CD4-positive, alpha-beta T cell treated with Interleukin-15 for 4 hours (primary cell): ENCODE measurements around the gene BCAN.
A peak's percentile ranks its signal among the peaks of the same experiment; 100 is the strongest.

Experiments used
- DNase-seq: peaks from one replicate; pipeline ENCODE4 v3.0.0-alpha.2; 2020; ENCODE audit warnings: low spot score

Gene BCAN

DNA sequence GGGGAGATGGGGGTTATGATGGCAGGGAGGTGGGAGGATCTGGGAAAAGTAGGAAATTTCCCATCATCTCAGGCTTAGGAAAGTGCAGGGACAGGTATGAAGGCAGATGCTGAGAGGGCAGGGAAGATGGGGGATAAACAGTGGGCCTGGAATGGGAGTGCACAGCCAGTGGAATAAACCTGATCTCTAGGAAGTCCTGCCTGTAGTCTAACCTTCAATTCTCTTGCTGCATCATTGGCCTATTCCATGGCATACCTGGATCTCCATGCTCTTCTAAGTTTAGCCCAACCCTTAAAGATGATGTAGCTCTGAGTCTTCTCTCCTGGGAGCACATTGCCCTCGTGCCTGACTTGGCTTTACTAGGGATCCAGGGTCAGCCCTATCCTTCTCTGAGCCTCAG lies 2.7 kb downstream of the BCAN start:
- DNase-seq, result no peak

- DNase-seq, result no peak
Measured at GRCh38 chr1:156645056-156645455, 3.1 kb downstream of the BCAN start.

DNA sequence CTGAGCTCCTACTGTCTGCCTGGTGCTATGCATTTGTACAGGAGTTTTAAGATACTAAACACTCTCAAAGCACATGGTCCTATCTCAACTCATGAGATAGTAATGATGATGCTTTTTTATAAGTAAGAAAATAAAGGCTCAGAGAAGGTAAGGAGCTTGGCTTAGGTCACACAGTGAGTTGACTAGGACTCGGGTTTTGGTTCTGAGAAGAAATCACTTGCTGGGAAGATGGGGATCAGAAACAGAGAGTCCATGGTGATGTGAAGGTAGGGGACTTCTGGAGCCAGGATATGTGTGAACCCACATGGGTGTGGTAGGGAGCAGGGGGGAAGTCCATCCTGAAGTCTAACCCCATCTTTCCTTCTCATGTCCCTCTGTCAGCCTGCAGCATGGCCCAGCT lies 3.7 kb downstream of the BCAN start:
- DNase-seq, result no peak

DNA sequence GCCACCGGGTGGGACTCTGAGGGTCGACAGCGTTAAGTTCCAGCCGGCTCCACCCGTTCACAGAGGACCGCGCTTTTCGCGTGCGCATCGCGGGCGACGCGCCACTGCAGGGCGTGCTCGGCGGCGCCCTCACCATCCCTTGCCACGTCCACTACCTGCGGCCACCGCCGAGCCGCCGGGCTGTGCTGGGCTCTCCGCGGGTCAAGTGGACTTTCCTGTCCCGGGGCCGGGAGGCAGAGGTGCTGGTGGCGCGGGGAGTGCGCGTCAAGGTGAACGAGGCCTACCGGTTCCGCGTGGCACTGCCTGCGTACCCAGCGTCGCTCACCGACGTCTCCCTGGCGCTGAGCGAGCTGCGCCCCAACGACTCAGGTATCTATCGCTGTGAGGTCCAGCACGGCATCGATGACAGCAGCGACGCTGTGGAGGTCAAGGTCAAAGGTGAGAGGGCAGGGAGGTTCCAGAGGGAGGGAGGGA lies 4.9 kb downstream of the BCAN start:
- no peak for DNase-seq

DNA sequence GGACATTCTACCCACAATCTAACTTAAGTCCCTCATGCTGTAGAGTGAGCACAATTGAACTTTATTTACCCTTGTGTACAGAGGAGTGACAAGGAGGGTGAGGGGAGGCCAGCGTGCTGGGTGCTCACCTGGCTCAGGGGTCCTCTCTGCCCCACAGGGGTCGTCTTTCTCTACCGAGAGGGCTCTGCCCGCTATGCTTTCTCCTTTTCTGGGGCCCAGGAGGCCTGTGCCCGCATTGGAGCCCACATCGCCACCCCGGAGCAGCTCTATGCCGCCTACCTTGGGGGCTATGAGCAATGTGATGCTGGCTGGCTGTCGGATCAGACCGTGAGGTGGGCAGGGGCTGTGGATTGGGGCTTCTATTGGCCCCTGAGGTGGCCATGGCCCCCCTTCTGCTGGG lies 5.4 kb downstream of the BCAN start:
- DNase-seq, result no peak

DNA sequence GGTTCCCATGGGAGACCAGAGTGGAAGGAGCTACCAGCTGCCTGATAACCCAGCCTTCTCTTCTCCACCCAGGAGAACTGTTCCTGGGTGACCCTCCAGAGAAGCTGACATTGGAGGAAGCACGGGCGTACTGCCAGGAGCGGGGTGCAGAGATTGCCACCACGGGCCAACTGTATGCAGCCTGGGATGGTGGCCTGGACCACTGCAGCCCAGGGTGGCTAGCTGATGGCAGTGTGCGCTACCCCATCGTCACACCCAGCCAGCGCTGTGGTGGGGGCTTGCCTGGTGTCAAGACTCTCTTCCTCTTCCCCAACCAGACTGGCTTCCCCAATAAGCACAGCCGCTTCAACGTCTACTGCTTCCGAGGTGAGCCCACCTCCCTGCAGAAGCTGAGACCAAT lies 6.6 kb downstream of the BCAN start:
- no peak for DNase-seq

- no peak for DNase-seq
Measured at GRCh38 chr1:156648951-156649350, 7.0 kb downstream of the BCAN start.

DNA sequence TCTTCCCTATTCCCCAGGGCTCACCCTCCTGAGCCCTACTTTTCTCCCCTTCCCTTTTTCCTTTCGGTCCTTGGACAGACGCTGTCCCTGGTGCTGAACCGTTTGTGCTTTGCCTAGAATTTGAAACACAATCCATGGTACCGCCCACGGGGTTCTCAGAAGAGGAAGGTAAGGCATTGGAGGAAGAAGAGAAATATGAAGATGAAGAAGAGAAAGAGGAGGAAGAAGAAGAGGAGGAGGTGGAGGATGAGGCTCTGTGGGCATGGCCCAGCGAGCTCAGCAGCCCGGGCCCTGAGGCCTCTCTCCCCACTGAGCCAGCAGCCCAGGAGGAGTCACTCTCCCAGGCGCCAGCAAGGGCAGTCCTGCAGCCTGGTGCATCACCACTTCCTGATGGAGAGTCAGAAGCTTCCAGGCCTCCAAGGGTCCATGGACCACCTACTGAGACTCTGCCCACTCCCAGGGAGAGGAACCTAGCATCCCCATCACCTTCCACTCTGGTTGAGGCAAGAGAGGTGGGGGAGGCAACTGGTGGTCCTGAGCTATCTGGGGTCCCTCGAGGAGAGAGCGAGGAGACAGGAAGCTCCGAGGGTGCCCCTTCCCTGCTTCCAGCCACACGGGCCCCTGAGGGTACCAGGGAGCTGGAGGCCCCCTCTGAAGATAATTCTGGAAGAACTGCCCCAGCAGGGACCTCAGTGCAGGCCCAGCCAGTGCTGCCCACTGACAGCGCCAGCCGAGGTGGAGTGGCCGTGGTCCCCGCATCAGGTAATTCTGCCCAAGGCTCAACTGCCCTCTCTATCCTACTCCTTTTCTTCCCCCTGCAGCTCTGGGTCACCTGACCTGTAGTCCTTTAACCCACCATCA lies 10.4 kb downstream of the BCAN start:
- DNase-seq, result no peak

- DNase-seq, result no peak
Measured at GRCh38 chr1:156652992-156653355, 11.1 kb downstream of the BCAN start.

DNA sequence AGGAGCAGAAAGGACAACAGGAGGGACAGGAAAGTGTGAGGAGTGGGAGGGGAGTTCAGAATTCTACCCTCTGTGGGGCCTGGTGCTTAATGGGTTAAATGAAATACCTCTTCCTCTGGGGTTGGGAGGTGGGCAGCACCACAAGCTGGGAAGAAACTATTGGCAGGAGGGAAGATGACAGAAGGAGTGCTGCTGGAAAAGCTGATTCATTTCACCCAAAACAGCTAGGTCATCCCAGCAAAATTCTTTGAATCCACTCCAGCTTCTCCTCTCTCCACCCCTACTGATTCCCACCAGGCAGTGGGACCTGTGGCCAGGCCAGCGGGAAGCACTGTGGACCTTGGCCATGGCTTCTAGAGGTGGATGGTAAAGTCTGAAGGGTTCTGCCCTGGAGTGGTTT lies 12.8 kb downstream of the BCAN start:
- no peak for DNase-seq

GRCh38 chr1:156655151-156655903 lies 13.4 kb downstream of the BCAN start:
- no peak for DNase-seq

- DNase-seq, result no peak
Measured at GRCh38 chr1:156655904-156656516, 14.1 kb downstream of the BCAN start.

DNA sequence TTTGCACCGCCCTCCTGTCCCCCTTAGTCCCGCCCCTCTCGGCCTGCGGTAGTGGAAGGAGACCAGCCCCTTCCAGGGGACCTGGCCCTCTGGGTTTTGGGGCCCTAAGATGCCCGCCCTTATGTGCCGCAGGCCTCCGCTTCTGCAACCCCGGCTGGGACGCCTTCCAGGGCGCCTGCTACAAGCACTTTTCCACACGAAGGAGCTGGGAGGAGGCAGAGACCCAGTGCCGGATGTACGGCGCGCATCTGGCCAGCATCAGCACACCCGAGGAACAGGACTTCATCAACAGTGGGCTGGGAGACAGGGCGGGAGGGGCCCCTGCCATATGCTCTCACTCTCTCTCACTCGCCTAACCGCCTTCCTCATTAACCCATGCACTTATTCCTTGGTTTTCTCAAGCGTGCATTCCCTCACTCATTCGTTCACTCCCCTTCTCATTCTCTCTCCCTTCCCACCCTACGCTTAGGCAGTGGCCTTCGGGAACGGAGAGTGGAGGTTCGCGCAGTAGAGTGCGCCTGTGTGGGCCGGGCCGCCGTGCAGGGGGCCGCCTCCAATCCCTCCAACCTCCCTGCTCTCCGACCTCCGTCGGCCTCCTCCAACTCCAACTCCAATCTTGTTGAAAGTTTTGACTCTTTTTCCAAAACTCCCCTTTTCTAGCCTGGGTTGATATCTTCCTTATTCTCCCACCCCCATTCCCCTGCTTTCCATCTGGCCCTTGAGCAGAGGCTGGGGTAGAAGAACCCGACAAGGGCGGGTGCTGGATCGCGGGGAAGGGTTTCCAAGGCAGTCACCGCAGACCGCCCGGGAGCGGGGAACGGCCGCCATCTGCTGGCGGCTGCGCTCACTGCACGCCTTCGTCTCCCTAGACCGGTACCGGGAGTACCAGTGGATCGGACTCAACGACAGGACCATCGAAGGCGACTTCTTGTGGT lies 15.2 kb downstream of the BCAN start:
- peak; percentile 73 for DNase-seq

DNA sequence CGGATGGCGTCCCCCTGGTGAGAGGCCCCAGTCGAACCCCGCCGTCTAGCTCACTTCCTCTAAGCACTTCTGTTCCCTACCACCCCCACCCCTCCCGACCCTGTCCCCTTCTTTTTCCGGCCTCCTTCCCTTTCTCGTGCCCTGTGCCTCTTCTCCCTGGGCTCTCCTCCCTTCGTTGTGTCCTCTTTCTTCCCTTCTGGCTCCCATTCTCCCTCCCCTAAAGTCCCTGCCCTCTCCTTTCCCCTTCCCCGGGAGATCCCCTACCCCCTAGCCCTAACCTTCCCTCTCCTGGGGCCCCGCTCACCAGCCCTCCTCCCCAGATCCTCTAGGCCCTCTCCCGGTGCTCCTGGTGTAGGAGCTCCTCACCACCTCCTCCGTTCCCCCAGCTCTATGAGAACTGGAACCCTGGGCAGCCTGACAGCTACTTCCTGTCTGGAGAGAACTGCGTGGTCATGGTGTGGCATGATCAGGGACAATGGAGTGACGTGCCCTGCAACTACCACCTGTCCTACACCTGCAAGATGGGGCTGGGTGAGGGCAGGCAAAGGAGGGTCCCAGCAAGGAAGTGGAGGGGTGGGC lies 15.9 kb downstream of the BCAN start:
- no peak for DNase-seq

DNA sequence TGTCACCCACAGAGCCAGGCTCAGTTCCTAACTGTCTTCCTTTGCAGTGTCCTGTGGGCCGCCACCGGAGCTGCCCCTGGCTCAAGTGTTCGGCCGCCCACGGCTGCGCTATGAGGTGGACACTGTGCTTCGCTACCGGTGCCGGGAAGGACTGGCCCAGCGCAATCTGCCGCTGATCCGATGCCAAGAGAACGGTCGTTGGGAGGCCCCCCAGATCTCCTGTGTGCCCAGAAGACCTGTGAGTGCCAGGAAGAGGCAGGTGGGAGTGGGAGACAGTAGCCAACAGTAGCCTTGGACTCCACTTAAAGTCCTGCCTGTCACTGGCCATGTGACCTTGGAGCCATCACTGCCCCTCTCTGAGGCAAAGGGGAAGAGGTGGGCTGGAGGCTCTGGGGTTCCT lies 16.6 kb downstream of the BCAN start:
- no peak for DNase-seq

- DNase-seq, result no peak
Measured at GRCh38 chr1:156658945-156659574, 17.1 kb downstream of the BCAN start.

GRCh38 chr1:156659661-156659987 lies 17.7 kb downstream of the BCAN start:
- no peak for DNase-seq

DNA sequence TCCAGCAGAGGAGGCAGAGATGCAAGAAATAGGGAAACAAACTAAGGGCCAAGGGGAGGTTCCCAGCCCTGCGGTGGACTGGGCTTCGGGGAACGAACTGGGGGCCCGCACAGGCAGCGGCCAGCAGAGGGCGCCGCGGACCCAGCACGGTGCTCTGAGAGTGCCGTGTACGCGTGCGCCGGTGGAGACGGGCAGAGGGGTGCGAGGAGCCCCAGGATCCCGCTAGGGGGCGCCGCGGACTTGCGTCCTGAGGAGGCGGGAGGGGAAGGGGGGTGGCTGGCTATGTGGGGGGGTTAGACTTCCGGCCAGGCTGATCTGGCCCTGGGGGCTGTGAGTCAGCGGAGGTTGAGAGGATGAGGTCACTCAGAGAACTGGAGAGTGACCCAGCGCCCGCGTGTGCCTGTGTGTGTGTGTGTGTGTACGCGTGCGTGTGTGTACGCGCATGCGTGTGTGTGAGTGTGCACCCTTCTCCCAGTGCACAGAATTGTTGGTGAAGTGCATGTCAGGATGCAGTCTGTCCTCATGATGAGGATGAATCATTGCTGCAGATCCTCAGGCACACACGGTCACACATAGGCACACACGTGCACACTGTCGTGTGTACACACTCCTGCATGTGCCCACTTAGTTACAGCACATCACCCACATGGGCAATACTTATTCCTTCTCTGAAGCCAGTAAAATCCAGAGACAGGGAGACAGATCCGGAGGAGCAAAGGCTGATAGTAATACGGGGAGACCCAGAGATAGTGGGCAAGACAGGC lies 18.3 kb downstream of the BCAN start:
- peak; percentile 90 for DNase-seq

DNA sequence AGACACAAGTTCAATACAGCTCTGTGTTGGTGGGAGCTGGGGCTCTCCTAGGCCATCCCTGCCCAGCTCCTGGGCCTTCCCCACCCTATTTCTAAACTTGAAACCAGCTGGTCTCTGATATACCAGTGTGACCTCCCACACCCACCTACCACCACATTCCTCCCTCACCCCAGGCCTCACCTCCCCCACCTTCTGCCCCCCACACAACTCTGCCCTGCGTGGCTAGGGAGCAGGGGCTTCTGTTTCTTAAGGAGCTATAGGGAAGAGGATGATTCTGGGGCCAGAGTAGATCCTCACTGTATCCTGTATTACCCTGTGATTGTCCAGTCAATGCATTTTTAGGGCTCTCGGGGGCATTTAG lies 18.8 kb downstream of the BCAN start:
- DNase-seq, result no peak

- no peak for DNase-seq
Measured at GRCh38 chr1:156662005-156662799, 20.3 kb downstream of the BCAN start.
